GM20431 (cell line): ENCODE measurements around the gene ADAP1.
"Not testable (repeated sequence)": the region's sequence is repeated elsewhere in the genome, so short reads cannot be mapped to it uniquely, and the experiment has no call there.

Experiments
- in situ Hi-C: fragments of 300-500 bp; cut with MseI, MboI; formaldehyde crosslinking; loops from one replicate; pipeline ENCODE4 v1.15.0; 2020; ENCODE audit warnings: low sequenced_read_pairs; ENCODE audit not compliant: unreplicated experiment

The ADAP1 gene

GRCh38 chr7:914521-915194 is 39.8 kb downstream of the ADAP1 start:
- in situ Hi-C loops: no loop called here

- in situ Hi-C loops: no loop called here
Observed at GRCh38 chr7:913736-914520, 40.6 kb downstream of the ADAP1 start.

- in situ Hi-C loops: no loop called here
Observed at GRCh38 chr7:911791-912480, 42.5 kb downstream of the ADAP1 start.

GRCh38 chr7:910931-911431 is 43.5 kb downstream of the ADAP1 start:
- in situ Hi-C loops: no loop called here

- in situ Hi-C loops: no loop called here
Observed at GRCh38 chr7:910441-910861, 44.0 kb downstream of the ADAP1 start.

- in situ Hi-C loops: no loop called here
Observed at GRCh38 chr7:909358-910329, 44.8 kb downstream of the ADAP1 start.

GRCh38 chr7:908591-909357 is 45.7 kb downstream of the ADAP1 start:
- in situ Hi-C loops: not testable (repeated sequence)

GRCh38 chr7:908159-908581 is 46.3 kb downstream of the ADAP1 start:
- in situ Hi-C loops: no loop called here

GRCh38 chr7:907158-907980 is 47.1 kb downstream of the ADAP1 start:
- in situ Hi-C loops: no loop called here

GRCh38 chr7:906776-907157 is 47.7 kb downstream of the ADAP1 start:
- in situ Hi-C loops: no loop called here

GRCh38 chr7:904847-905246 is 49.6 kb downstream of the ADAP1 start:
- in situ Hi-C loops: no loop called here

GRCh38 chr7:903921-904755 is 50.3 kb downstream of the ADAP1 start:
- in situ Hi-C loops: no loop called here

- in situ Hi-C loops: no loop called here
Observed at GRCh38 chr7:902996-903395, 51.5 kb downstream of the ADAP1 start.

- in situ Hi-C loops: no loop called here
Observed at GRCh38 chr7:901388-902154, 52.9 kb downstream of the ADAP1 start.

- in situ Hi-C loops: no loop called here
Observed at GRCh38 chr7:901041-901387, 53.5 kb downstream of the ADAP1 start.

- in situ Hi-C loops: no loop called here
Observed at GRCh38 chr7:900331-901040, 54.0 kb downstream of the ADAP1 start.
